GM21528 (cell line): ENCODE measurements around the gene FOXR1.
"Not testable (repeated sequence)": the region's sequence is repeated elsewhere in the genome, so short reads cannot be mapped to it uniquely, and the experiment has no call there.

Experiments
- ATAC-seq: cut with Tn5 transposase; IDR thresholded peaks from one replicate; pipeline ENCODE4 v1.9.1; 2021; ENCODE audit warnings: mild to moderate bottlenecking, moderate library complexity; ENCODE audit not compliant: unreplicated experiment, low FRiP score

Gene FOXR1

GRCh38 chr11:118991486-118992038, 20.0 kb downstream of the FOXR1 start:
- ATAC-seq = not testable (repeated sequence)

GRCh38 chr11:118996926-118997626, 25.5 kb downstream of the FOXR1 start:
- ATAC-seq = peak; percentile 22

GRCh38 chr11:118997627-118998387, 26.2 kb downstream of the FOXR1 start, which contains the start of gene CENATAC:
TSS of gene CENATAC (plus strand) at chr11:118998138. CDS start at chr11:118998198, 60 bp downstream.
- ATAC-seq = peak; percentile 90

DNA sequence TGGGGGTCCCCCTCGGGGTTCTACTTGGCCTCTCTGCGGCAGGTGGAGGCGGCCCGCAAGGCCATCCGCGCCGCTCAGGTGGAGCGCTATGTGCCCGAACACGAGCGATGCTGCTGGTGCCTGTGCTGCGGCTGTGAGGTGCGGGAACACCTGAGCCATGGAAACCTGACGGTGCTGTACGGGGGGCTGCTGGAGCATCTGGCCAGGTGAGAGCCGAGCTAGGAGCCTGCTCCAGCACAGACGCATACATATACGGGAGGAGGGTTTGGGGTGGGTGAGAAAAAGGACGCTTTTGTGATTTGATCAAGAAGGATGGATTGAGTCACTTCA, 26.8 kb downstream of the FOXR1 start:
- peak; percentile 19 for ATAC-seq

GRCh38 chr11:118998822-118999221, 27.3 kb downstream of the FOXR1 start:
- ATAC-seq = no peak

DNA sequence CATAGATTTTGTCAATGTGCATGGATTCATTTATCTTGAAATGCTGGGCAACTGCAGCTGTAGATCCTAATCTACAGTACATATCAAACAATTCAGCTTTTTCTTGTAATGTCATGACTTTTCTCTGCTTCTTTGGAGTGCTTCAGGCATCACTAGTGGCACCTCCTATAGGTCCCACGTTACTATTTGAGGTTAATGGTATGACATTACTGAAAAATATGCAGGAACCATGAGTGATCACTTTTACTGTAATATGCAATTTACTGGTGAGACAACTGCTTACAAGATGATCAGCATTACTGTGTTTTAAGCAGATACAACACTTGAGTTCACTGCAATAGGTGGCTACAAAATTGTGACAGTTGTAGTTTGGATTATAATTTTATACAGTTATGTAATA, 29.3 kb downstream of the FOXR1 start:
- no peak for ATAC-seq

DNA sequence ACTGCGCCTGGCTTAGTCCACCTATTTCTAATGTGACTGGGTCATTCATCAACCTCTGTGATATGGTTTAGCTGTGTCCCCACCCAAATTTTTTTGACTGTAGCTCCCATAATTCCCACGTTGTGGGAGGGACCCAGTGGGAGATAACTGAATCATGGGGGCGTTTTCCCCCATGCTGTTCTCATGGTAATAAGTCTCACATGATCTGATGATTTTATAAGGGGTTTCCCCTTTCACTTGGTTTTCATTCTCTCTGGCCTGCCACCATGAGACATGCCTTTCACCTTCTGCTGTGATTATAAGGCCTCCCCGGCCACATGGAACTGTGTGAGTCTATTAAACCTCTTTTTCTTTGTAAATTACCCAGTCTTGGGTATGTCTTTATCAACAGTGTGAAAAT, 35.1 kb downstream of the FOXR1 start:
- no peak for ATAC-seq

GRCh38 chr11:119011476-119012053, 40.0 kb downstream of the FOXR1 start:
- ATAC-seq = no peak

DNA sequence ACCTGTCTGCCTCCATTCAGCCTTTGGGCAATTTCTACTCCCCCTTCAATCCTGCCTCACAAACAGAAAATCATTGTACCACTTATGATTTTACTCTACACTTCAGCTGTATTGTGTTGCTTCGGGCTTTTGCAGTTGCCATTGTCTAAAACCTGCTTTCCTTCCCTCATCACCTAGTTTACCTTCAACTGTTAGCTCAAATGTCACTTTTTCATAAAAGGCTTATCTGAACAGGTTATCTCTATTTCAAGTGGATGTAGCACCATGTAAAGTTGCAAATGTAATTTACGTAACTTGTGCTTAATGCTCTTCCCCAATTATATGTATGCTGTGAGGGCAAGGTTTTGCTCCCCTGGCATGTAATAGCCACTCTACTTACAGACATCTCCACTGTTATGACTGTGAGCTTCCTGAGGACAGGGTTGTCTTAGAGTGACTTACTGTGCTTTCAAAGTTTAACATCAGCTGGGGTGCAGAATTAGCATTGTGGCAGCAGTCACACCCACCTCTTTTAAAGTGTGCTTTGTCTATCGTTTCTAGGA, 41.1 kb downstream of the FOXR1 start:
- no peak for ATAC-seq

DNA sequence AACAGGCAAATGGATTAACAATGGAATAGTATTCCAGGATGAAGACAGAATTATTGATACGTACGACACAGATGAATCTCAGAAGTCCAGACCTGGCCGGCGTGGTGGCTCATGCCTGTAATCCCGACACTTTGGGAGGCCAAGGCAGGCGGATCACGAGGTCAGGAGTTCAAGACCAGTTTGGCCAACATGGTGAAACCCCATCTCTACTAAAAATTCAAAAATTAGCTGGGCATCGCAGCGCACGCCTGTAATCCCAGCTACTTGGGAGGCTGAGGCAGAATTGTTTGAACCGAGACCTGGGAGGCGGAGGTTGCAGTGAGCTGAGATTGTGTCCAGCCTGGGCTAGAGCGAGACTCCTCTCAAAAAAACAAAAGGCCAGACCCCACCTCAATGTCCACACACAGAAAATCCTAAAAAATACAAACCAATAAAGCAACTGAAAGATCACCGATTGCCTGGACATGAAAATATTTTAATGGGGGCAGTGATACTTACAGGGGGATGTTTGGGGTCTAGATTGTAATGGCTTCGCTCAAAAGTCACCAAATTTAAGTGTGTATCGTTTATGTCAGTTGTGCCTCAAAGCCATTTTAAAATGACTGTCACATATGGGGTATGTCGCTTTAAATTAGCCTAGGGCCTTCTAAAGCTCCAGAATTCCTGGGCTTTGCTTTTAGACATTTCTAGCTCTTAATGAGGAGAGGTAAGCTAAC, 42.8 kb downstream of the FOXR1 start:
- ATAC-seq = no peak

- ATAC-seq = no peak
Measured at GRCh38 chr11:119015054-119015611, 43.6 kb downstream of the FOXR1 start.

GRCh38 chr11:119016216-119017009, 44.9 kb downstream of the FOXR1 start:
- no peak for ATAC-seq

DNA sequence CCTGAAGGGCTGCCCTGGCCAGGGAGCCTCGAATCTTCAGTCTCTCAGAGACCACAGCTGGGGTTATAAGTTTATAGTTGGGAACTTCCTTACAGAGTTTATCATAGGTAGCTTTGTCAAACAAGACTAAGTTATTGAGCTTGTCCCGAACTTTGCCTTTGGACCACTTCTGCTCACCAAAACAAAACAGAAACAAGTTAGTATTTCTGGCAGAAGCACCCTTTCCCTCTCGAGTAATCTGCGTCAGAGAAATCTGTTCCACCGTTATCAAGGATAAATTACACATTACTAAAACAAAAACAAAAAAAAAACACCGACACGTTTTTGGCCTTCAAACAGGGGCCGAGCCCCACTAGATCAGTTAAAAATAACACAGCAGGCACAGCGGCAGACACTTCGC, 45.8 kb downstream of the FOXR1 start:
- not testable (repeated sequence) for ATAC-seq

- peak; percentile 85 for ATAC-seq
Measured at GRCh38 chr11:119018074-119018938, 46.7 kb downstream of the FOXR1 start, which contains the start of the genes RPS25 and TRAPPC4. TSS of gene RPS25 (minus strand) at chr11:119018343. CDS start at chr11:119018284, 59 bp downstream. TSS of gene TRAPPC4 (plus strand) at chr11:119018766. CDS start at chr11:119018796, 30 bp downstream.

GRCh38 chr11:119019996-119020395, 48.4 kb downstream of the FOXR1 start:
- no peak for ATAC-seq

GRCh38 chr11:119021631-119022030, 50.1 kb downstream of the FOXR1 start:
- ATAC-seq = no peak

DNA sequence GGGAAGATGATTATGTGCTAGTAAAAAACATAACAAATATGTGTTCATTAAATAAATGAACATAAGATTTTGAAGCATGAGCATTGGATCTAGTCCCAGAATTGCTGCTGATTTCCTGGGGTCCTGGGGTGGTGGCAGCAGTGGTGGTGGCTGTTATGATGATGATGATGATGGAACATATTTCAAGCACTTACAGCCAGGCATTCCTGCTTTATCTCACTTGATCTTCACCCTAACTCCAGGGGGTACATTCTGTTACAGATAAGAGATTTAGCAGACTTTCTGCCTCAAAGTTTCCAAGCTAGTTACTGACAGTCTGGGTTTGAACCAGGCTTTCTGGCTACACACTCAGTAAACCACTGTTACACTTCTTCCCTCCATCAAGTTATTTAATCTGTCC, 52.2 kb downstream of the FOXR1 start:
- no peak for ATAC-seq

DNA sequence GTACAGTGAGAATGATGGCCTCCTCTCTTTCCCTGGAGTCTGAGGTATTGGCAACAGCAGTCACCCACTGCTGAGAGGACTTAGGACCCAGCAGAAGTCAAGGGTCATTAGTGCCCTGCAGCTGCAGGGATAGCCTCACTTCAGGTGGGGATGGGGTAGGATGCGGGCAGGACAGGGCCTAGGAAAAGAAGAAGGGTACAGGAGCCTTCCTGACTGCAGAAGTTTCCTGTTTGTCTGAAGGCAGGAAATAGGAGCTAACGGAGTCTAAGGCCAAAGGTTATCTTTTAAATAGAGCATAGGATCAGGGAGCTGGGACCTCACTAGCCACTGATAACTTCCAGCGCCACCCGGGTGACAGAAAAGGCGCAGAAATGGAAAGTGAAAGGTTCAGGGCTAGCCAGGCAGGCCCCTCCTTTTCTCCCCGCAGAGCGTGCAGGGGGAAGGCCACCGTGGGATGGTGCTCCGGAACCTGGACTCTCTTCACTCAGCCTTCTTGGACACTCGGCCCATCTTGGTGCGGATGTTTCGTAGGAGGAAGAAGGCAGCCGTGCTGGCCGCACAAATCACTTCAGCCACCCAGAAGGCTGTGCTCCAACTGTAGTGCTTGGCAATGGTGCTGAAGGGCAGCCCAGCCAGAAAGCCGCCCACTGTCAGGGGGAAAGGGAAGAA, 53.0 kb downstream of the FOXR1 start:
- ATAC-seq = no peak
